Glomerular visceral epithelial cell (primary cell): Measurements from ENCODE around the gene PTPRM.
A peak's percentile ranks its signal among the peaks of the same experiment; 100 is the strongest.
"Not testable (repeated sequence)": the region's sequence is repeated elsewhere in the genome, so short reads cannot be mapped to it uniquely, and the experiment has no call there.

ENCODE experiments used
- DNase-seq: peaks from one replicate; pipeline ENCODE4 v3.0.0-alpha.2; 2016; ENCODE audit errors: extremely low spot score

The PTPRM gene

GRCh38 chr18:8045884-8046281 is 478.8 kb downstream of the PTPRM start:
- DNase-seq: no peak

- peak; percentile 27 for DNase-seq
Observed at GRCh38 chr18:8046441-8046840, 479.3 kb downstream of the PTPRM start.

GRCh38 chr18:8049147-8049546 is 482.0 kb downstream of the PTPRM start:
- no peak for DNase-seq

GRCh38 chr18:8050616-8051329 is 483.7 kb downstream of the PTPRM start:
- no peak for DNase-seq

GRCh38 chr18:8051453-8051852 is 484.3 kb downstream of the PTPRM start:
- no peak for DNase-seq

- DNase-seq: peak; percentile 29
Observed at GRCh38 chr18:8052237-8052701, 485.2 kb downstream of the PTPRM start.

- no peak for DNase-seq
Observed at GRCh38 chr18:8056723-8057122, 489.6 kb downstream of the PTPRM start.

GRCh38 chr18:8063152-8063551 is 496.0 kb downstream of the PTPRM start:
- DNase-seq: not testable (repeated sequence)

- DNase-seq: no peak
Observed at GRCh38 chr18:8063733-8064132, 496.6 kb downstream of the PTPRM start.

GRCh38 chr18:8065284-8065683 is 498.2 kb downstream of the PTPRM start:
- DNase-seq: no peak

GRCh38 chr18:8065773-8066172 is 498.7 kb downstream of the PTPRM start:
- DNase-seq: no peak

GRCh38 chr18:8069708-8070107 is 502.6 kb downstream of the PTPRM start:
- DNase-seq: no peak

GRCh38 chr18:8073167-8073566 is 506.1 kb downstream of the PTPRM start:
- no peak for DNase-seq

- no peak for DNase-seq
Observed at GRCh38 chr18:8080092-8080491, 513.0 kb downstream of the PTPRM start.

GRCh38 chr18:8081267-8081666 is 514.2 kb downstream of the PTPRM start:
- no peak for DNase-seq

GRCh38 chr18:8081872-8082553 is 514.9 kb downstream of the PTPRM start:
- DNase-seq: no peak

- DNase-seq: peak; percentile 47
Observed at GRCh38 chr18:8084160-8084559, 517.0 kb downstream of the PTPRM start.

GRCh38 chr18:8088626-8089025 is 521.5 kb downstream of the PTPRM start:
- DNase-seq: no peak

GRCh38 chr18:8091035-8091434 is 523.9 kb downstream of the PTPRM start:
- DNase-seq: no peak

- no peak for DNase-seq
Observed at GRCh38 chr18:8095947-8096570, 528.9 kb downstream of the PTPRM start.

GRCh38 chr18:8097399-8097798 is 530.3 kb downstream of the PTPRM start:
- DNase-seq: no peak

GRCh38 chr18:8097927-8098326 is 530.8 kb downstream of the PTPRM start:
- DNase-seq: no peak

- peak; percentile 67 for DNase-seq
Observed at GRCh38 chr18:8106603-8107002, 539.5 kb downstream of the PTPRM start.
